Subcutaneous adipose tissue (tissue), 4 donors: ENCODE data around the gene PCK2. TPM values are rescaled to one million over a fixed set of nuclear protein-coding genes. Genes with fewer than 3 reads are reported as not detected.

Experiments
- total RNA-seq, 4 donors: library from RNA; depleted of rRNA; stranded (reverse); fragments of >200 nt; gene quantifications; one replicate each; pipeline ENCODE4 v1.1.0, GENCODE V29; 2016
- TF ChIP-seq, protein P1 (sequence below): fragments of 450-650 bp; IDR thresholded peaks from one replicate; pipeline ENCODE4 v1.5.1; 2016; ENCODE audit warnings: low read depth, mild to moderate bottlenecking, control low read depth, antibody characterized with exemption, moderate library complexity

Gene PCK2
- total RNA-seq, 4 donors from 2014 or later: 24.0 to 125 (median 53.1) TPM

DNA sequence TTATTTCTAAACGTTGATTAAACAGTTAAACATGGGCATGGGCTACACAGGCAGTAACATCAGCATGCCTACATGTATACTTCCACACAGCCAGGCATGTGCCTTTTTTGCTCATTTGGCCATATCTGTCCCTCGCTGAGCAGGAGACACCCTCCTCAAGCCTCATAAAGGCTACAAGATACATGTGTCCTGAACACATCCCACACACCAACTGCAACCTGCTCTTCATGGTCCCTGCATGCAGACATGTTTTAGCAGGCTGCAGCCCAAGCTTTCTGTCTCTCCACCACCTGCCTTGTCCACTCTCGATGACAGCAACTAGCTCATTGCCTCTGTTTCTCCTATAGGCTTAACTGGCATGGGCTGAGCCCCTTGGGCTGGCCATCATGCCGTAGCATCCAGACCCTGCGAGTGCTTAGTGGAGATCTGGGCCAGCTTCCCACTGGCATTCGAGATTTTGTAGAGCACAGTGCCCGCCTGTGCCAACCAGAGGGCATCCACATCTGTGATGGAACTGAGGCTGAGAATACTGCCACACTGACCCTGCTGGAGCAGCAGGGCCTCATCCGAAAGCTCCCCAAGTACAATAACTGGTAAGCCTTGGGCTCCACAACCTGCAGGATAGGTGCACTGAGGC lies 2.6 kb downstream of the PCK2 start:
- TF ChIP-seq, protein P1, sequence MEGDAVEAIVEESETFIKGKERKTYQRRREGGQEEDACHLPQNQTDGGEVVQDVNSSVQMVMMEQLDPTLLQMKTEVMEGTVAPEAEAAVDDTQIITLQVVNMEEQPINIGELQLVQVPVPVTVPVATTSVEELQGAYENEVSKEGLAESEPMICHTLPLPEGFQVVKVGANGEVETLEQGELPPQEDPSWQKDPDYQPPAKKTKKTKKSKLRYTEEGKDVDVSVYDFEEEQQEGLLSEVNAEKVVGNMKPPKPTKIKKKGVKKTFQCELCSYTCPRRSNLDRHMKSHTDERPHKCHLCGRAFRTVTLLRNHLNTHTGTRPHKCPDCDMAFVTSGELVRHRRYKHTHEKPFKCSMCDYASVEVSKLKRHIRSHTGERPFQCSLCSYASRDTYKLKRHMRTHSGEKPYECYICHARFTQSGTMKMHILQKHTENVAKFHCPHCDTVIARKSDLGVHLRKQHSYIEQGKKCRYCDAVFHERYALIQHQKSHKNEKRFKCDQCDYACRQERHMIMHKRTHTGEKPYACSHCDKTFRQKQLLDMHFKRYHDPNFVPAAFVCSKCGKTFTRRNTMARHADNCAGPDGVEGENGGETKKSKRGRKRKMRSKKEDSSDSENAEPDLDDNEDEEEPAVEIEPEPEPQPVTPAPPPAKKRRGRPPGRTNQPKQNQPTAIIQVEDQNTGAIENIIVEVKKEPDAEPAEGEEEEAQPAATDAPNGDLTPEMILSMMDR: no peak

DNA sequence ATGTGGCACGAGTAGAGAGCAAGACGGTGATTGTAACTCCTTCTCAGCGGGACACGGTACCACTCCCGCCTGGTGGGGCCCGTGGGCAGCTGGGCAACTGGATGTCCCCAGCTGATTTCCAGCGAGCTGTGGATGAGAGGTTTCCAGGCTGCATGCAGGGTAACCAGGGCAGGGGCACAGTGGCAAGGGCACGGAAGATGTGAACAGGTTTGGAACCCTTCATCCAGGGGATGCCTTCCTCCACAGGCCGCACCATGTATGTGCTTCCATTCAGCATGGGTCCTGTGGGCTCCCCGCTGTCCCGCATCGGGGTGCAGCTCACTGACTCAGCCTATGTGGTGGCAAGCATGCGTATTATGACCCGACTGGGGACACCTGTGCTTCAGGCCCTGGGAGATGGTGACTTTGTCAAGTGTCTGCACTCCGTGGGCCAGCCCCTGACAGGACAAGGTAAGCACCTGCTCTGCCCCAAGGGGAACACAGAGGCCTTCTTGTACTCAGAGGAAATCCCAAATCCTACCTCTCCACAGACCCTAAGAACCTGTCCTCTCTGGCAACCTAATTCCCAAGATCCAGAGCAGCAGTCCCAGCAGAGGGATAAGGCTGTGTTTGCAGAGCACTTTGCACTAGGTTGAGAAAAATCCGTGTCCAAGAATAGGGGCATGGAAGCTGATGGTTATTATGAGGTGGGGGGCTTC lies 4.3 kb downstream of the PCK2 start:
- TF ChIP-seq, protein P1: no peak

DNA sequence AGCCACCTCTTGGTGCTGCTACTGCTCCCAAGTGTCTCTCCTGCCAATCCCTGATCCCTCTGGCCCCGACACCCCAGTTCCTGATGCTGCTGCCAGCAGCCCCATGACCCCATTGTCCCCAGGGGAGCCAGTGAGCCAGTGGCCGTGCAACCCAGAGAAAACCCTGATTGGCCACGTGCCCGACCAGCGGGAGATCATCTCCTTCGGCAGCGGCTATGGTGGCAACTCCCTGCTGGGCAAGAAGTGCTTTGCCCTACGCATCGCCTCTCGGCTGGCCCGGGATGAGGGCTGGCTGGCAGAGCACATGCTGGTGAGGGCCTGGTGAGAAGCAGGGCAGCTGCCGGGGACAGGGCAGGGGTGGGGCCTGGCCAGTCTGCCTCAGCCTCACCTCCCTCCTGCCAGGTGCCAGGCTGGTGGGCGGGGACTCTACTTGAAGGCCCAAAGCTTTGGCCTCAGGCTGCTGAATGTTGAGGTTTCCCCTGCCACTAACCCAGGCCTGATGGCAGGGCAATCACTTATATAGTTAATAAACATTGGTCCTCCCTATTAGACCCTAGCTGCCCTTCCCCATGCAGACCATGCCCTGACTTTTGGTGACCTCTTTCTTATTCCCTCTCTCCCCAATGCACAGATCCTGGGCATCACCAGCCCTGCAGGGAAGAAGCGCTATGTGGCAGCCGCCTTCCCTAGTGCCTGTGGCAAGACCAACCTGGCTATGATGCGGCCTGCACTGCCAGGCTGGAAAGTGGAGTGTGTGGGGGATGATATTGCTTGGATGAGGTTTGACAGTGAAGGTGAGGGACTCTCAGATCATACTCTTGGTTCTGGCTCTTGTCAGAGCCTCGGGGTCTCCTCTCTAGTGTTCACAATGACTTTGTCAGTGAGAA lies 5.1 kb downstream of the PCK2 start:
- TF ChIP-seq, protein P1: no peak

DNA sequence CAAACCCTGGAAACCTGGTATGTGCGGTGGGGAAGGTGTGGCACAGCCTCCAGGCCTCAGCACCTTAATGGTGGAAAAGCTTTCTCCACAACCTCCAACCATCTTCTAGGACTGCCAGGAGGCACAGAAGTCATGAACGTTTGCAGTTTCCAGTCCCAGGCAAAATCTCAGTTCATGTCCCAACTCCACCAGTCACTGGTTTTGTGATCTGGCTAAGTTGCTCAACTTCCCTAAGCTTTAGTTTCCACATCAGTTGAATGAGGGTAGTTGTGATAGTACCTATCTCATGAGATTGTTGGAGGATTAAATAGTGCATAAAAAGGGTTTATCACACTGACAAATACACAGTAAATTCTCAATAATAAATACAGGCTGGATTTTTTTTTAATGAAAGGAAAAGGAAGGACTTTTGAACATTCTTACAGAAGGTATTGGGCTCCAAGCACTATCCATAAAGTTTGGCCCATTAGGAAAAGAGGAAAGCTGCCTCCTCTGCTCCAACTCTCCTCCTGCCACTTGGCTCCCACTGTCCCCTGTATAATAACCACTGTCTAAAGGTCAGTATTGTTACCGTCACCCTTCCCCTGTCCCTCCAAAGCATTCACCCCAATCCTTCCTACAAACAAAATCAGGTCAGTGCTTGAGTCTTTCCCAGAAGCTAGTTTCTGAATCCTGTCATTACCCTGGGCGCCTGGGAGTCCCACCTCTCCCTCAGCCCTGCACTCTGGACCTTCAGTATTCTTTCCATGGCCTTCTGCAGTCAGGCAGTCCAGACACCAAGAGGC lies 6.3 kb downstream of the PCK2 start:
- TF ChIP-seq, protein P1: no peak

DNA sequence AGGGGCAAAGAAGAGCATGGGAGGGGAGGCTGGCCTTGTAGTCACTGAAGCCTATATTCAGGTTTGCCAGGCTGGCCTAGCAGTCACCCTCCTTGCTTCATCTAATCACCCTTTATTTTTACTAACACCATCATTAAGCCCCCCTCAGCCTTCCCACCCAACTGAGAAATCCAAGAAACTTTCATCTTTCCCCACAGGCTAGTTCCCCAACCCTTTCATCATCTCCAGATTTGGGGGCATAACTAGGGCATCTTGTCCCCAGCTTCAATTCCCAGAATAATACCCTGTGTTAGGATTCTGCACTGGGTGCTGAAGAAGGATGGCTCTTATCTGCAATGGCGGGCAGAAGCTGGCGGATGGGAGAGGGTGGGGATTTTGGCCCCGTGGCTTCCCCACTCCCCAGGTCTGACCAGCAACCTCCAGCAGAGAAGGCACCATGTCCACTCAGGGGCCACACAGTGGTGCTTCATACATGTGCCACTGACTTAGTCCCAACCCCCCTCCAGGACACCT lies 6.9 kb downstream of the PCK2 start:
- TF ChIP-seq, protein P1: no peak

DNA sequence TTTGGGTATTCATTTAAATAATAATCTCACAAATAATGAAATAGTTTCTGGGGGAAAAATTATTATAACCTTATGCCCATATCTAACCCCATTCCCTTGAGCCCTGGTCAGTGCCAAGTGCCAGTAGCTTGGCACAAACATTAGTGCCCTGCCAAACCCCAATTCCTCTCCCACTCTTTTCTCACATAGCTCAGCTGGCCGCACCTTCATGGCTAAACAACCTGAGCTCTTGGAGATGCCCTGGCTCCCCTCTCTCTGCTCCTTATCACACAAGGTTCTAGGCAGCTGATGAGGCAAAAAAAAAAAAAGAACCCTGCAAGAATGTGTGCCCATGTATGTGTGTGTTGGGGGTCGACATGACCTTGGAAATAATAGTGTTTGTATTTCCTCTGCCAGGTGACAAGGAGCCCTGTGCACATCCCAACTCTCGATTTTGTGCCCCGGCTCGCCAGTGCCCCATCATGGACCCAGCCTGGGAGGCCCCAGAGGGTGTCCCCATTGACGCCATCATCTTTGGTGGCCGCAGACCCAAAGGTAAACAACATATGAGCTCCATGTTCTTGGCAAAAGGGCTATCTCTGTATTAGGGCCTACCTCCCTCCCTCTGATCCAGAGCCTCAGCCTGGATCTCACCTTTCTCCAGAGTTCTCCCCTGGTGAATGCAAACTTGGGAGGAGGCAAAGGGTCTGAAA lies 8.4 kb downstream of the PCK2 start:
- TF ChIP-seq, protein P1: no peak
